Effector memory CD4-positive, alpha-beta T cell (primary cell): ENCODE data around the gene STAB1.

Source experiments
- DNase-seq, 3 donors: peaks; one replicate each; pipeline ENCODE4 v3.0.0-alpha.2; 2020
- H3K27ac ChIP-seq: 2 replicates; pipeline ENCODE4 v1.7.0; 2013; ENCODE audit warnings: mild to moderate bottlenecking, low read length, moderate library complexity; ENCODE audit not compliant: insufficient read depth, poor library complexity, severe bottlenecking
- H3K27me3 ChIP-seq: replicated peaks from 2 replicates; pipeline ENCODE4 v1.7.0; 2013; ENCODE audit warnings: mild to moderate bottlenecking, low read length; ENCODE audit not compliant: insufficient read depth, control insufficient read depth, poor library complexity, severe bottlenecking
- H3K36me3 ChIP-seq: 2 replicates; pipeline ENCODE4 v1.7.0; 2013; ENCODE audit warnings: mild to moderate bottlenecking, low read length, moderate library complexity; ENCODE audit not compliant: control insufficient read depth, insufficient read depth
- H3K4me1 ChIP-seq: 2 replicates; pipeline ENCODE4 v1.7.0; 2013; ENCODE audit warnings: low read length, mild to moderate bottlenecking; ENCODE audit not compliant: control insufficient read depth, insufficient read depth, poor library complexity, severe bottlenecking
- H3K4me3 ChIP-seq: 2 replicates; pipeline ENCODE4 v1.7.0; 2013; ENCODE audit warnings: low read length, low read depth, mild to moderate bottlenecking; ENCODE audit not compliant: insufficient read depth, poor library complexity, severe bottlenecking
- H3K9me3 ChIP-seq: 2 replicates; pipeline ENCODE4 v1.7.0; 2013; ENCODE audit warnings: mild to moderate bottlenecking, low read length, moderate library complexity; ENCODE audit not compliant: control insufficient read depth

Gene STAB1

DNA sequence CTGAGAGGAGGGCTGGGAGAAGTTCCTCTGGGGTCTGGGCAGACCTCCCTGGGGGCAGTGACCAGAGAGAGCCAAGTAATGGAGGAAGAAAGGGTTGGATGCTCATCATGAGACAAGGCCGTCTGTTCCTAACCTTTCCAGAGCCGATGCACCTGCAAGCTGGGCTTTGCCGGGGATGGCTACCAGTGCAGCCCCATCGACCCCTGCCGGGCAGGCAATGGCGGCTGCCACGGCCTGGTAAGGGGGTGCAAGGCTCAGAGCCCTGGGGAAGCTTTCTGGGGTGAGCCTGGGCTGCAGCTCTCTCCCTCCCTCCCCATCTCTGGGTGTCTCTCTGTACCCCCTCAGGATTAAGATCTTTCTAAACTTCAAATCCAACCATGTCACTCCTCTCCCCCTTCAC lies 16.4 kb downstream of the STAB1 start:
- Histone ChIP-seq H3K9me3 (no peaks in the 10 kb centered on the region), H3K27me3 (no peaks in the 10 kb centered on the region), H3K27ac (no peak overlapping the region), H3K4me1 (no peaks in the 10 kb centered on the region), H3K36me3 (no peaks in the 10 kb centered on the region), H3K4me3 (no peak overlapping the region)
- no peak for DNase-seq

GRCh38 chr3:52512105-52512504 lies 17.0 kb downstream of the STAB1 start:
- H3K27me3 ChIP-seq = no peaks in the 10 kb centered on the region
- no peaks in the 10 kb centered on the region for H3K9me3 ChIP-seq
- H3K4me1 ChIP-seq = no peaks in the 10 kb centered on the region
- H3K4me3 ChIP-seq = no peak overlapping the region
- no peak overlapping the region for H3K27ac ChIP-seq
- DNase-seq = no peak
- H3K36me3 ChIP-seq = no peaks in the 10 kb centered on the region

DNA sequence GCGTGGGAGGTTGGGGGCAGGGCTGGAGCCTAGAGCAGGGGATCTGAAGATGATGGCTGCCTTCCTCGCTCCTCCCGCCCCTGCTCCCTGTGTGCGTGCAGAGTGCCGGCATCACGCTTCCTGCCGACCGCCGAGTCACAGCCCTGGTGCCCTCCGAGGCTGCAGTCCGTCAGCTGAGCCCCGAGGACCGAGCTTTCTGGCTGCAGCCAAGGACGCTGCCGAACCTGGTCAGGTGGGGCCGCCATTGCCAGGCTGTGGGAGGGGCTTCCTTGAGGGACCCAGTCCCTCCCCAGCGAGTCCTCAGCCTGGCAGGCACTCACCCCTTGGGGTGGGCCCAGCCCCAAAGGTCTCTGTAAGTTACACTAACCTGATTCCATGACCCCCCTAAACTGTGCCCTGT lies 17.6 kb downstream of the STAB1 start:
- no peak for DNase-seq
- no peak overlapping the region for H3K4me3 ChIP-seq
- H3K27me3 ChIP-seq = no peaks in the 10 kb centered on the region
- H3K9me3 ChIP-seq = no peaks in the 10 kb centered on the region
- no peak overlapping the region for H3K27ac ChIP-seq
- H3K4me1 ChIP-seq = no peaks in the 10 kb centered on the region
- H3K36me3 ChIP-seq = no peaks in the 10 kb centered on the region

- H3K27ac ChIP-seq = no peak overlapping the region
- H3K4me3 ChIP-seq = no peak overlapping the region
- H3K9me3 ChIP-seq = no peaks in the 10 kb centered on the region
- H3K4me1 ChIP-seq = no peaks in the 10 kb centered on the region
- H3K27me3 ChIP-seq = no peaks in the 10 kb centered on the region
- no peaks in the 10 kb centered on the region for H3K36me3 ChIP-seq
- DNase-seq = no peak
Measured at GRCh38 chr3:52513281-52513680, 18.1 kb downstream of the STAB1 start.

DNA sequence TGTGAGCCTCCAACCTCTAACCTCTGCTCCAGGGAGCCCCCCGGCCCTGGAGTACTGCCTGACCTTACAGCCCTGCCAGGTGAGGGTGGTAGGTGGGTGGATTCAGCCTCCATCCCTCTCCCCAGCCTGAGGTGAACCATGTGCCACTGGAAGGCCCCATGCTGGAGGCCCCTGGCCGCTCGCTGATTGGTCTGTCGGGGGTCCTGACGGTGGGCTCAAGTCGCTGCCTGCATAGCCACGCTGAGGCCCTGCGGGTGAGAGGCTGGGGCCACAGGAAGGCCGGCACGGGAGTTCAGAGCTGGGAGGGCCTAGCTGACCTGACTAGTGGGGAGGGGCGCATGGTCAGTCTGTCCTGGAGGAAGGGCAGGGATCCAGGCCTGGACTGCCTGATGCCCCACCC lies 19.4 kb downstream of the STAB1 start:
- Histone ChIP-seq H3K27me3 (no peaks in the 10 kb centered on the region), H3K27ac (no peak overlapping the region), H3K4me3 (no peak overlapping the region), H3K4me1 (no peaks in the 10 kb centered on the region), H3K36me3 (no peaks in the 10 kb centered on the region), H3K9me3 (no peaks in the 10 kb centered on the region)
- no peak for DNase-seq

DNA sequence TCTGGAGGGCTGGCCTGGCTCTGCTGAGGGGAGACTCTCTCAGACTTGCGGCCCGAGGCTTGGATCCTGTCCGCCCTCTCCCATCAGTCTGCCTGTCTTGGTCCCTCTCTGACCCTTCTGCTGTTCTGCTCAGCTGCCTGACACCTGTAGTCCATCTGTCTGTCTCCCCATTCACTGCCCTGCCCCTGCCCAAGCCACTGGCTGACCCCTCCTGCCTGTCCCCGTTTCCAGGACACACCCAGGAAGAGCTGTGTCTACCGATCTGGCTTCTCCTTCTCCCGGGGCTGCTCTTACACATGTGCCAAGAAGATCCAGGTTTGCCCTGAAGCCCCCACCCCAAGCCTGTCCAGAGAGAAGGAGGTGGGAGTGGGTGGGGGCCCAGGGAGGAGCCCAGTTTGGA lies 20.1 kb downstream of the STAB1 start:
- H3K27ac ChIP-seq = no peak overlapping the region
- H3K9me3 ChIP-seq = no peaks in the 10 kb centered on the region
- no peaks in the 10 kb centered on the region for H3K27me3 ChIP-seq
- no peaks in the 10 kb centered on the region for H3K36me3 ChIP-seq
- no peaks in the 10 kb centered on the region for H3K4me1 ChIP-seq
- H3K4me3 ChIP-seq = no peak overlapping the region
- DNase-seq = no peak

- no peaks in the 10 kb centered on the region for H3K9me3 ChIP-seq
- H3K36me3 ChIP-seq = no peaks in the 10 kb centered on the region
- no peak overlapping the region for H3K4me3 ChIP-seq
- DNase-seq = no peak
- H3K4me1 ChIP-seq = no peaks in the 10 kb centered on the region
- no peaks in the 10 kb centered on the region for H3K27me3 ChIP-seq
- H3K27ac ChIP-seq = no peak overlapping the region
Measured at GRCh38 chr3:52516509-52517195, 21.5 kb downstream of the STAB1 start.

GRCh38 chr3:52517796-52518722 lies 22.9 kb downstream of the STAB1 start:
- H3K27me3 ChIP-seq = no peaks in the 10 kb centered on the region
- H3K36me3 ChIP-seq = no peaks in the 10 kb centered on the region
- H3K9me3 ChIP-seq = no peaks in the 10 kb centered on the region
- no peaks in the 10 kb centered on the region for H3K4me1 ChIP-seq
- no peak overlapping the region for H3K27ac ChIP-seq
- H3K4me3 ChIP-seq = no peak overlapping the region
- no peak for DNase-seq

- DNase-seq = no peak
- no peak overlapping the region for H3K4me3 ChIP-seq
- no peaks in the 10 kb centered on the region for H3K27me3 ChIP-seq
- no peaks in the 10 kb centered on the region for H3K36me3 ChIP-seq
- H3K4me1 ChIP-seq = no peaks in the 10 kb centered on the region
- no peaks in the 10 kb centered on the region for H3K9me3 ChIP-seq
- H3K27ac ChIP-seq = no peak overlapping the region
Measured at GRCh38 chr3:52518723-52519444, 23.7 kb downstream of the STAB1 start.
